ENCODE measurements around the gene OPA3.
"Not testable (repeated sequence)": the region's sequence is repeated elsewhere in the genome, so short reads cannot be mapped to it uniquely, and the experiment has no call there.

Gene OPA3

GRCh38 chr19:45584332-45585157 is at the start of gene OPA3:
TSS of gene OPA3 (minus strand) at chr19:45584802. CDS start at chr19:45584764, 38 bp downstream.
- DNase-seq: peak; percentile 100

- DNase-seq: peak; percentile 68
Measured at GRCh38 chr19:45632468-45633196, 48.0 kb upstream of the OPA3 start.

- no peak for DNase-seq
Measured at GRCh38 chr19:45630463-45630862, 45.9 kb upstream of the OPA3 start.

- no peak for DNase-seq
Measured at GRCh38 chr19:45629704-45630103, 45.1 kb upstream of the OPA3 start.

- DNase-seq: not testable (repeated sequence)
Measured at GRCh38 chr19:45628219-45628618, 43.6 kb upstream of the OPA3 start.

GRCh38 chr19:45623984-45624383 is 39.4 kb upstream of the OPA3 start:
- no peak for DNase-seq

- DNase-seq: no peak
Measured at GRCh38 chr19:45621976-45622503, 37.4 kb upstream of the OPA3 start.

GRCh38 chr19:45621389-45621788 is 36.8 kb upstream of the OPA3 start:
- DNase-seq: no peak

- DNase-seq: no peak
Measured at GRCh38 chr19:45616704-45617017, 32.1 kb upstream of the OPA3 start.

GRCh38 chr19:45615795-45616703 is 31.4 kb upstream of the OPA3 start:
- DNase-seq: peak; percentile 97

GRCh38 chr19:45615056-45615455 is 30.5 kb upstream of the OPA3 start:
- not testable (repeated sequence) for DNase-seq

- peak; percentile 64 for DNase-seq
Measured at GRCh38 chr19:45613926-45614725, 29.5 kb upstream of the OPA3 start.

- DNase-seq: no peak
Measured at GRCh38 chr19:45608948-45609347, 24.3 kb upstream of the OPA3 start.

GRCh38 chr19:45607071-45608029 is 22.7 kb upstream of the OPA3 start:
- DNase-seq: peak; percentile 67

- DNase-seq: peak; percentile 59
Measured at GRCh38 chr19:45601524-45602374, 17.1 kb upstream of the OPA3 start, which contains the start of gene GPR4. TSS of gene GPR4 (minus strand) at chr19:45602212. CDS start at chr19:45591866, 10,346 bp downstream.

GRCh38 chr19:45601115-45601514 is 16.5 kb upstream of the OPA3 start:
- no peak for DNase-seq

- DNase-seq: no peak
Measured at GRCh38 chr19:45600340-45600885, 15.8 kb upstream of the OPA3 start.

- DNase-seq: no peak
Measured at GRCh38 chr19:45599286-45599685, 14.7 kb upstream of the OPA3 start.

GRCh38 chr19:45598267-45599001 is 13.8 kb upstream of the OPA3 start:
- DNase-seq: peak; percentile 44
